CD4-positive, CD25-positive, alpha-beta regulatory T cell (primary cell): Measurements from ENCODE around the gene TPM2. TPM values are rescaled to one million over a fixed set of nuclear protein-coding genes. Genes with fewer than 3 reads are reported as not detected.

Source experiments
- ATAC-seq, 2 donors: fragments of 150-1000 bp; cut with Tn5 transposase; one replicate each; pipeline ENCODE4 v1.10.0; 2021; ENCODE audit warnings: low read depth in 2 of 2, moderate number of reproducible peaks in 2 of 2, moderate library complexity in 1 of 2
- DNase-seq, 3 donors: peaks; one replicate each; pipeline versions ENCODE4 v3.0.0 to v3.0.0-alpha.2; 2012 to 2022; ENCODE audit warnings: mixed read lengths in 1 of 3
- H3K27ac ChIP-seq: one replicate; pipeline ENCODE4 v1.7.0; 2013; ENCODE audit warnings: mild to moderate bottlenecking, low read length; ENCODE audit not compliant: insufficient read depth, poor library complexity, severe bottlenecking
- H3K27me3 ChIP-seq: one replicate; pipeline ENCODE4 v1.7.0; 2013; ENCODE audit warnings: low read length; ENCODE audit not compliant: control insufficient read depth, insufficient read depth
- H3K36me3 ChIP-seq: one replicate; pipeline ENCODE4 v1.7.0; 2013; ENCODE audit warnings: mild to moderate bottlenecking, low read length, moderate library complexity; ENCODE audit not compliant: control insufficient read depth, insufficient read depth
- H3K4me1 ChIP-seq: 2 replicates; pipeline ENCODE4 v1.7.0; 2013; ENCODE audit warnings: mild to moderate bottlenecking, low read length; ENCODE audit not compliant: insufficient read depth, control insufficient read depth, poor library complexity, severe bottlenecking
- H3K4me3 ChIP-seq: one replicate; pipeline ENCODE4 v1.7.0; 2013; ENCODE audit warnings: low read depth, mild to moderate bottlenecking, low read length, moderate library complexity
- H3K9me3 ChIP-seq, 2 experiments: 1 replicate in 1 of 2; 2 replicates in 1 of 2; pipeline ENCODE4 v1.7.0; 2013; ENCODE audit warnings: low read length in 2 of 2, mild to moderate bottlenecking in 1 of 2, moderate library complexity in 1 of 2; ENCODE audit not compliant: control insufficient read depth in 2 of 2
- H3K27ac Mint-ChIP-seq, 3 donors: one replicate each; pipeline ENCODE4 v1.8.0; 2020 to 2022; ENCODE audit warnings: mild to moderate bottlenecking in 3 of 3, mixed read lengths in 3 of 3, moderate library complexity in 2 of 3
- H3K27me3 Mint-ChIP-seq: one replicate; pipeline ENCODE4 v1.8.0; 2022; ENCODE audit warnings: mild to moderate bottlenecking, mixed read lengths
- H3K36me3 Mint-ChIP-seq: one replicate; pipeline ENCODE4 v1.8.0; 2020; ENCODE audit warnings: mixed read lengths
- H3K4me1 Mint-ChIP-seq, 4 donors: one replicate each; pipeline ENCODE4 v1.8.0; 2020 to 2022; ENCODE audit warnings: mixed read lengths in 4 of 4, mild to moderate bottlenecking in 1 of 4
- H3K4me3 Mint-ChIP-seq, 4 donors: one replicate each; pipeline ENCODE4 v1.8.0; 2020 to 2022; ENCODE audit warnings: mild to moderate bottlenecking in 4 of 4, mixed read lengths in 4 of 4, moderate library complexity in 3 of 4
- H3K9me3 Mint-ChIP-seq, 7 donors: one replicate each; pipeline ENCODE4 v1.8.0; 2020 to 2022; ENCODE audit warnings: mixed read lengths in 7 of 7, mild to moderate bottlenecking in 3 of 7, moderate library complexity in 2 of 7
- polyA plus RNA-seq, 4 donors: library from polyadenylated mRNA; unstranded; fragments of 300-500 nt; fragmentation: Illumina TruSeq; gene quantifications; one replicate each; pipeline ENCODE4 v1.2.3, GENCODE V29; 2021
- total RNA-seq: library from RNA; stranded (reverse); gene quantifications from one replicate; pipeline ENCODE4 v1.2.3, GENCODE V29; 2022

The TPM2 gene
- total and polyA plus RNA-seq, 5 donors from 2014 or later = 38.8 TPM; not detected in 4

GRCh38 chr9:35700942-35701341 is 11.2 kb upstream of the TPM2 start:
- DNase-seq (no peak), ATAC-seq (no peak)
- peaks cover 42% of the 10 kb centered on the region for H3K36me3 Mint-ChIP-seq
- H3K9me3 ChIP-seq = no peaks in the 10 kb centered on the region
- H3K4me3 ChIP-seq = no peak overlapping the region
- no peak overlapping the region for H3K27ac Mint-ChIP-seq
- H3K27me3 ChIP-seq = no peaks in the 10 kb centered on the region
- no peaks in the 10 kb centered on the region for H3K9me3 Mint-ChIP-seq
- peaks cover 5% of the 10 kb centered on the region for H3K4me1 ChIP-seq
- peaks cover 0 to 9% (median 7%) of the 10 kb centered on the region in 4 donors for H3K4me1 Mint-ChIP-seq
- no peak overlapping the region for H3K27ac ChIP-seq
- H3K4me3 Mint-ChIP-seq = no peak overlapping the region
- H3K36me3 ChIP-seq = peaks cover 88% of the 10 kb centered on the region
- H3K27me3 Mint-ChIP-seq = no peaks in the 10 kb centered on the region

DNA sequence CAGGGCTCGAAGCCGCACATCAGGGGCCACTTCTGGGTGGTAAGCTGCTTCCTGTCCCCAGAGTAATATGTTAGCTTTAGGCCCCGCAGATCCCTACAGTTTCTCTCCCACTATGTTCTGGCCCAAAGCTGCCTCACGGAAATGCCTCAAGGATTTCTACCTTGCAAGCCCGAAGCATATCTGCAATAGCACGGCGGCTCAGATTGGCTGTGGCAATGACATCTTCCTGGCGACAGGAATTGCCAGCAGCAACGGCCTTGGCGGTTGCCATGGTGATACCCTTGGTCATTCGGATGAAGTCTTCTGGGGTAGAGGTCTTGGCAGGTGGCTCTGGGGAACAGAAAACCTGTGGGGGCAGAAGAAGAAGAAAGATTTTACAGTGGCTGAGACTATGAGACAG is 10.3 kb upstream of the TPM2 start:
- Mint-ChIP-seq H3K9me3 (no peaks in the 10 kb centered on the region), H3K27me3 (no peaks in the 10 kb centered on the region), H3K4me1 (peaks cover 0 to 9% (median 7%) of the 10 kb centered on the region in 4 donors), H3K36me3 (peaks cover 35% of the 10 kb centered on the region), H3K27ac (no peak overlapping the region), H3K4me3 (no peak overlapping the region)
- ATAC-seq = no peak
- Histone ChIP-seq H3K4me1 (peaks cover 5% of the 10 kb centered on the region), H3K36me3 (peaks cover 79% of the 10 kb centered on the region), H3K9me3 (no peaks in the 10 kb centered on the region), H3K27me3 (no peaks in the 10 kb centered on the region), H3K27ac (no peak overlapping the region), H3K4me3 (no peak overlapping the region)
- no peak for DNase-seq

DNA sequence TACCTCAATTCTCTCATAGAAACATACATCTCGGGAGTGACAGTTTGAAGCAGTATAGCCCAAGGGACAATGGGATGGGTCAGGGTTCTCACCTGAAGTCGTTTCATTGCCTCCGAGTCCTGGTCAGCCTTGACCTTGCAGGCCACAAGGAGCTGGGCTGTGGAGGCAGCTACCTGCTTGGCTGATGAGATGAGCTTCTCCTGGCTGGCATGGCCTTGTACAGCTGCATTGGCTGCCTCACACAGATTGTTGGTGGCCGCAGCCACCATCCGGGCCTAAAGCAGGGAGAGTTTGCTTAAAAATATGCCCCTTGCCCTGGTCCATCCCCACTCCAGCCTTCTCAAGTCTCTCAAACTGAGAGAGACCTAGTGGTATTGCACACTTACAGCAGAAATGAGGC is 8.5 kb upstream of the TPM2 start:
- Histone ChIP-seq H3K4me1 (peaks cover 5% of the 10 kb centered on the region), H3K27me3 (no peaks in the 10 kb centered on the region), H3K27ac (no peak overlapping the region), H3K4me3 (no peak overlapping the region), H3K36me3 (peaks cover 61% of the 10 kb centered on the region), H3K9me3 (no peaks in the 10 kb centered on the region)
- H3K4me3 Mint-ChIP-seq = peak overlapping the region in 1 of 4 donors; percentile 47
- no peak overlapping the region for H3K27ac Mint-ChIP-seq
- H3K36me3 Mint-ChIP-seq = peaks cover 21% of the 10 kb centered on the region
- ATAC-seq (no peak), DNase-seq (no peak)
- no peaks in the 10 kb centered on the region for H3K9me3 Mint-ChIP-seq
- no peaks in the 10 kb centered on the region for H3K27me3 Mint-ChIP-seq
- peaks cover 0 to 9% (median 7%) of the 10 kb centered on the region in 4 donors for H3K4me1 Mint-ChIP-seq

DNA sequence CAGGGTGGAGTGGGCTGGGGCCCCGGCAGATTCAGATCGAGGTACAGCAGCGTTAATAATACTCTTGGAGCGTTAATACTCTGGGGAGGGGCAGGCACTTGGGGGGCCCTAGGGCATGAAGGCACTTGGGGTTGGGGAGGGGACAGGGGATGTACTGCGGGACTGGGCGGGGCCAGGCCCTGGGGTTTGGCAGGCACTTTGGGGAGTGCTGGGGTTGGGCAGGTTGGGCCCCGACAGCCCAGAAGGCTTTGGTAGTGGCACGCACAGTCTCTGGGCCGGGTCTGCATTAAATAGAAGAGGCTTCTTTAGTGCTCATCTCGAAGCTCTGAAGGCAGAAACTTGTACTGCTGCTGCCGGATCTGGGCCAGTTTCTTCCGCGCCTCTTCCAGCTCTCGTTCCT is 7.8 kb upstream of the TPM2 start:
- DNase-seq (no peak), ATAC-seq (no peak)
- no peaks in the 10 kb centered on the region for H3K9me3 ChIP-seq
- Mint-ChIP-seq H3K4me1 (peaks cover 0 to 9% (median 7%) of the 10 kb centered on the region in 4 donors), H3K9me3 (no peaks in the 10 kb centered on the region), H3K27ac (no peak overlapping the region), H3K4me3 (peak overlapping the region in 1 of 4 donors; percentile 47), H3K36me3 (peaks cover 18% of the 10 kb centered on the region), H3K27me3 (no peaks in the 10 kb centered on the region)
- no peak overlapping the region for H3K4me3 ChIP-seq
- no peak overlapping the region for H3K27ac ChIP-seq
- H3K4me1 ChIP-seq = peaks cover 5% of the 10 kb centered on the region
- peaks cover 54% of the 10 kb centered on the region for H3K36me3 ChIP-seq
- no peaks in the 10 kb centered on the region for H3K27me3 ChIP-seq

DNA sequence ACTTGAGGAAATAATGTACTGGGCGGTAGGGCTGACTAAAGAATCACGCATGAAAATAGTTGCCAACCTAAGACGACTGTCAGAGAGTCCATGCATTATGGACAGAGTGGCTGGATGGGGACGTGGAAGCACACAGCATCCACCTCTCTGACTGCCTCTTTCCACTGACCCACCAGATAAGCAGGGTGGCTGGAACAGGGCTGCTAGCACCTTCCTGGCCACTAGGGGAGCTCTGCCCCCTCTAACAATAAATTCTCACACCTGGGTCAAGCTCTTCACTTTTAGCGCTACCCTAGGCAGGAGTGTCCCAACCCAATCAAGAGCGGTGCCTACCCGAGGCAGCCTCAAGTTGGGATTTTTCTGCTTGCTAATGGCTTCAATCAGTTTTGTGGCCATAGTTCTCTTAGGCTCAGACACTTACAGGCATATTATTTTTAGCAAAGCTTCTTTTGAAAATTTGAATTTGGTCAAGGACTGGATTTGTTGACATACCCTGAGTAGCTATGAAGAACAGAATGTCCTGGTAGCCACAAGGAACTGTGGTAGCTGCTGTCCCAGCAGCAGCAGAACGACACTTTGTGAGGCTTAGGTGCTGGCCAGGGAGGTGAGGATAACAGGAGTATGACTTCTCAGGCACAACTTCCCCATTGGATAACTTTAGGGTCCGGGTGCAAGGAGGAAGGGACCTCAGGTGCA is 6.9 kb upstream of the TPM2 start:
- H3K4me3 ChIP-seq = no peak overlapping the region
- H3K9me3 ChIP-seq = no peaks in the 10 kb centered on the region
- peak; percentile 39 to 62 (median 56) for DNase-seq
- peaks cover 6% of the 10 kb centered on the region for H3K4me1 ChIP-seq
- peaks cover 48% of the 10 kb centered on the region for H3K36me3 ChIP-seq
- no peaks in the 10 kb centered on the region for H3K27me3 ChIP-seq
- H3K27ac Mint-ChIP-seq = peak overlapping the region in 2 of 3 donors; percentile 78 to 79
- H3K27ac ChIP-seq = no peak overlapping the region
- H3K27me3 Mint-ChIP-seq = no peaks in the 10 kb centered on the region
- peak; percentile 78 to 81 for ATAC-seq
- H3K36me3 Mint-ChIP-seq = peaks cover 18% of the 10 kb centered on the region
- no peak overlapping the region for H3K4me3 Mint-ChIP-seq
- peaks cover 3 to 15% (median 9%) of the 10 kb centered on the region in 4 donors for H3K4me1 Mint-ChIP-seq
- no peaks in the 10 kb centered on the region for H3K9me3 Mint-ChIP-seq

- Mint-ChIP-seq H3K27me3 (no peaks in the 10 kb centered on the region), H3K9me3 (no peaks in the 10 kb centered on the region), H3K36me3 (peaks cover 18% of the 10 kb centered on the region), H3K4me1 (peaks cover 7 to 22% (median 11%) of the 10 kb centered on the region in 4 donors), H3K4me3 (no peak overlapping the region), H3K27ac (peak overlapping the region in 1 of 3 donors; percentile 79)
- Histone ChIP-seq H3K4me3 (no peak overlapping the region), H3K9me3 (no peaks in the 10 kb centered on the region), H3K4me1 (peaks cover 13% of the 10 kb centered on the region), H3K27me3 (no peaks in the 10 kb centered on the region), H3K36me3 (peaks cover 42% of the 10 kb centered on the region), H3K27ac (no peak overlapping the region)
- ATAC-seq (no peak), DNase-seq (no peak)
These were observed 6.2 kb upstream of the TPM2 start for GRCh38 chr9:35695943-35696401.

- H3K9me3 ChIP-seq = no peaks in the 10 kb centered on the region
- Mint-ChIP-seq H3K36me3 (peaks cover 5% of the 10 kb centered on the region), H3K4me3 (peak overlapping the region; percentile 86 to 97 (median 92)), H3K4me1 (peaks cover 8 to 33% (median 15%) of the 10 kb centered on the region in 4 donors), H3K27me3 (no peaks in the 10 kb centered on the region), H3K27ac (peak overlapping the region; percentile 66 to 78 (median 67)), H3K9me3 (no peaks in the 10 kb centered on the region)
- H3K4me3 ChIP-seq = no peak overlapping the region
- H3K4me1 ChIP-seq = peaks cover 21% of the 10 kb centered on the region
- DNase-seq (no peak), ATAC-seq (no peak)
- peaks cover under 1% of the 10 kb centered on the region for H3K36me3 ChIP-seq
- no peaks in the 10 kb centered on the region for H3K27me3 ChIP-seq
- H3K27ac ChIP-seq = no peak overlapping the region
These were observed 2.1 kb upstream of the TPM2 start for GRCh38 chr9:35691757-35692301.

GRCh38 chr9:35691334-35691650 is 1.6 kb upstream of the TPM2 start:
- Mint-ChIP-seq H3K36me3 (no peaks in the 10 kb centered on the region), H3K27me3 (no peaks in the 10 kb centered on the region), H3K4me1 (peaks cover 3 to 27% (median 12%) of the 10 kb centered on the region in 4 donors), H3K4me3 (peak overlapping the region; percentile 86 to 97 (median 92)), H3K9me3 (no peaks in the 10 kb centered on the region), H3K27ac (peak overlapping the region; percentile 67 to 93 (median 78))
- H3K9me3 ChIP-seq = no peaks in the 10 kb centered on the region
- H3K27ac ChIP-seq = peak overlapping the region; percentile 47
- H3K4me3 ChIP-seq = no peak overlapping the region
- ATAC-seq (peak in 1 of 2 donors; percentile 17), DNase-seq (no peak)
- H3K27me3 ChIP-seq = no peaks in the 10 kb centered on the region
- H3K36me3 ChIP-seq = no peaks in the 10 kb centered on the region
- H3K4me1 ChIP-seq = peaks cover 18% of the 10 kb centered on the region
